Mammary epithelial cell (primary cell): ENCODE measurements around the gene NBEAL2.

Experiments
- CTCF ChIP-seq, 2 donors: IDR thresholded peaks in 1 of 2; conservative IDR thresholded peaks in 1 of 2; 2 replicates each; pipeline ENCODE4 v1.5.1; 2011 to 2012; ENCODE audit warnings: inconsistent platforms in 2 of 2, low read length in 2 of 2, mild to moderate bottlenecking in 2 of 2, control low read depth in 1 of 2, low read depth in 1 of 2; ENCODE audit not compliant: insufficient read depth in 1 of 2; ENCODE audit errors: extremely low read depth in 1 of 2
- EZH2 ChIP-seq: IDR thresholded peaks from 2 replicates; pipeline ENCODE4 v1.6.1; 2012; ENCODE audit warnings: low read length, inconsistent platforms, borderline replicate concordance

- TF ChIP-seq CTCF (conservative IDR thresholded peaks at IDR 0.05 in 1 of 2, IDR thresholded peaks at IDR 0.05 in 1 of 2; ENCODE audit: extremely low read depth in 1 of 2, insufficient read depth in 1 of 2, low read depth in 1 of 2, low read length in 2 of 2) (no peak), EZH2 (no peak)
These were observed 5.4 kb downstream of the NBEAL2 start for GRCh38 chr3:46984591-46985459.
